Neural progenitor cell (in vitro differentiated cells): ENCODE measurements around the gene DNMT3A. TPM values are rescaled to one million over a fixed set of nuclear protein-coding genes. Genes with fewer than 3 reads are reported as not detected.

Experiments
- DNase-seq: peaks from one replicate; pipeline ENCODE4 v3.0.0-alpha.2; 2016; ENCODE audit warnings: low spot score
- H2AFZ ChIP-seq: fragments of 200-600 bp; sonication (generic); replicated peaks from 2 replicates; pipeline ENCODE4 v1.6.1; 2016; ENCODE audit warnings: antibody characterized with exemption
- H3F3A ChIP-seq: fragments of 200-600 bp; sonication (generic); 2 replicates; pipeline ENCODE4 v1.6.1; 2016; ENCODE audit warnings: antibody characterized with exemption, low read depth
- H3K27ac ChIP-seq: fragments of 200-600 bp; sonication (generic); 2 replicates; pipeline ENCODE4 v1.5.1; 2016; ENCODE audit warnings: mild to moderate bottlenecking
- H3K27me3 ChIP-seq: fragments of 200-600 bp; sonication (generic); 2 replicates; pipeline ENCODE4 v1.6.1; 2016; ENCODE audit warnings: mild to moderate bottlenecking, moderate library complexity
- H3K36me3 ChIP-seq: fragments of 200-600 bp; sonication (generic); 2 replicates; pipeline ENCODE4 v1.5.1; 2016
- H3K4me1 ChIP-seq: fragments of 200-600 bp; sonication (generic); 2 replicates; pipeline ENCODE4 v1.6.1; 2016; ENCODE audit warnings: mixed run types
- H3K4me2 ChIP-seq: fragments of 200-600 bp; sonication (generic); 2 replicates; pipeline ENCODE4 v1.6.1; 2016
- H3K4me3 ChIP-seq: fragments of 200-600 bp; sonication (generic); 2 replicates; pipeline ENCODE4 v1.5.1; 2016
- H3K79me2 ChIP-seq: fragments of 200-600 bp; sonication (generic); 2 replicates; pipeline ENCODE4 v1.6.1; 2016; ENCODE audit warnings: low read depth
- H3K9ac ChIP-seq: fragments of 200-600 bp; sonication (generic); 2 replicates; pipeline ENCODE4 v1.6.1; 2016
- H3K9me3 ChIP-seq: fragments of 200-600 bp; sonication (generic); 2 replicates; pipeline ENCODE4 v1.5.1; 2016; ENCODE audit warnings: low read depth
- H4K20me1 ChIP-seq: fragments of 200-600 bp; sonication (generic); 2 replicates; pipeline ENCODE4 v1.6.1; 2016; ENCODE audit warnings: low read depth
- H3K27ac Mint-ChIP-seq: 3 replicates; pipeline ENCODE4 v1.8.0; 2021; ENCODE audit warnings: mixed read lengths
- H3K27me3 Mint-ChIP-seq: 2 replicates; pipeline ENCODE4 v1.8.0; 2022; ENCODE audit warnings: low read depth, mild to moderate bottlenecking, inconsistent platforms, moderate library complexity, mixed read lengths; ENCODE audit not compliant: insufficient read depth
- H3K36me3 Mint-ChIP-seq: 3 replicates; pipeline ENCODE4 v1.8.0; 2021; ENCODE audit warnings: mixed read lengths
- H3K4me1 Mint-ChIP-seq: 3 replicates; pipeline ENCODE4 v1.8.0; 2021; ENCODE audit warnings: mixed read lengths
- H3K4me3 Mint-ChIP-seq: 3 replicates; pipeline ENCODE4 v1.8.0; 2021; ENCODE audit warnings: mild to moderate bottlenecking, moderate library complexity, mixed read lengths
- H3K9me3 Mint-ChIP-seq: 3 replicates; pipeline ENCODE4 v1.8.0; 2020; ENCODE audit warnings: mixed read lengths
- CTCF ChIP-seq: fragments of 200-600 bp; sonication (generic); IDR thresholded peaks from 2 replicates; pipeline ENCODE4 v1.5.1; 2017; ENCODE audit warnings: antibody characterized with exemption, mild to moderate bottlenecking
- EZH2 ChIP-seq: fragments of 200-600 bp; sonication (generic); IDR thresholded peaks from 2 replicates; pipeline ENCODE4 v1.6.1; 2017; ENCODE audit warnings: antibody characterized with exemption, mild to moderate bottlenecking, moderate library complexity
- EZH2phosphoT487 ChIP-seq: fragments of 200-600 bp; sonication (generic); IDR thresholded peaks from 2 replicates; pipeline ENCODE4 v1.6.1; 2017; ENCODE audit warnings: antibody characterized with exemption
- total RNA-seq: library from RNA; depleted of rRNA; stranded (reverse); fragments of >200 nt; gene quantifications from 2 replicates; pipeline ENCODE4 v1.2.3, GENCODE V29; 2015; ENCODE audit warnings: low replicate concordance

DNMT3A gene
- total RNA-seq, 1 donor from 2014 or later = 46.5 TPM

- H3K4me1 ChIP-seq = no peaks in the 10 kb centered on the region
- H4K20me1 ChIP-seq = no peaks in the 10 kb centered on the region
- no peak overlapping the region for H3K4me3 ChIP-seq
- no peaks in the 10 kb centered on the region for H3K79me2 ChIP-seq
- Mint-ChIP-seq H3K4me3 (no peak overlapping the region), H3K36me3 (peaks cover 8% of the 10 kb centered on the region), H3K4me1 (peaks cover 11% of the 10 kb centered on the region), H3K27me3 (peaks cover under 1% of the 10 kb centered on the region), H3K9me3 (no peaks in the 10 kb centered on the region), H3K27ac (peak overlapping the region; percentile 62)
- no peak overlapping the region for H2AFZ ChIP-seq
- no peak overlapping the region for H3K4me2 ChIP-seq
- H3K9ac ChIP-seq = no peak overlapping the region
- H3K27ac ChIP-seq = no peak overlapping the region
- H3K9me3 ChIP-seq = no peaks in the 10 kb centered on the region
- no peaks in the 10 kb centered on the region for H3K27me3 ChIP-seq
- no peaks in the 10 kb centered on the region for H3F3A ChIP-seq
- no peaks in the 10 kb centered on the region for H3K36me3 ChIP-seq
- DNase-seq = no peak
- TF ChIP-seq EZH2phosphoT487 (no peak), CTCF (no peak), EZH2 (no peak)
Observed at GRCh38 chr2:25286025-25286400, 55.7 kb downstream of the DNMT3A start.

GRCh38 chr2:25285265-25286024, 56.3 kb downstream of the DNMT3A start:
- Histone ChIP-seq H3K36me3 (no peaks in the 10 kb centered on the region), H3K27ac (no peak overlapping the region), H4K20me1 (no peaks in the 10 kb centered on the region), H3K79me2 (no peaks in the 10 kb centered on the region), H3K9ac (no peak overlapping the region), H3K9me3 (no peaks in the 10 kb centered on the region), H3K4me3 (no peak overlapping the region), H2AFZ (no peak overlapping the region), H3K4me1 (no peaks in the 10 kb centered on the region), H3K27me3 (no peaks in the 10 kb centered on the region), H3F3A (no peaks in the 10 kb centered on the region), H3K4me2 (no peak overlapping the region)
- Mint-ChIP-seq H3K9me3 (no peaks in the 10 kb centered on the region), H3K4me1 (peaks cover 13% of the 10 kb centered on the region), H3K36me3 (peaks cover 8% of the 10 kb centered on the region), H3K4me3 (no peak overlapping the region), H3K27me3 (peaks cover 2% of the 10 kb centered on the region), H3K27ac (peak overlapping the region; percentile 50)
- TF ChIP-seq EZH2 (no peak), EZH2phosphoT487 (no peak), CTCF (no peak)
- DNase-seq = no peak

- Histone ChIP-seq H2AFZ (no peak overlapping the region), H3K27me3 (no peaks in the 10 kb centered on the region), H3K4me2 (no peak overlapping the region), H3K79me2 (no peaks in the 10 kb centered on the region), H3K9me3 (no peaks in the 10 kb centered on the region), H3K4me1 (no peaks in the 10 kb centered on the region), H3F3A (no peaks in the 10 kb centered on the region), H3K36me3 (no peaks in the 10 kb centered on the region), H3K27ac (no peak overlapping the region), H4K20me1 (no peaks in the 10 kb centered on the region), H3K9ac (no peak overlapping the region), H3K4me3 (no peak overlapping the region)
- H3K36me3 Mint-ChIP-seq = peaks cover 8% of the 10 kb centered on the region
- peaks cover 18% of the 10 kb centered on the region for H3K4me1 Mint-ChIP-seq
- H3K4me3 Mint-ChIP-seq = no peak overlapping the region
- H3K27me3 Mint-ChIP-seq = peaks cover 2% of the 10 kb centered on the region
- DNase-seq = no peak
- H3K9me3 Mint-ChIP-seq = no peaks in the 10 kb centered on the region
- H3K27ac Mint-ChIP-seq = no peak overlapping the region
- TF ChIP-seq EZH2phosphoT487 = no peak
Observed at GRCh38 chr2:25284756-25285155, 57.0 kb downstream of the DNMT3A start.

- Mint-ChIP-seq H3K27ac (no peak overlapping the region), H3K4me3 (no peak overlapping the region), H3K9me3 (no peaks in the 10 kb centered on the region), H3K27me3 (peaks cover 2% of the 10 kb centered on the region), H3K4me1 (peaks cover 22% of the 10 kb centered on the region), H3K36me3 (peaks cover 8% of the 10 kb centered on the region)
- H4K20me1 ChIP-seq = no peaks in the 10 kb centered on the region
- H3K4me3 ChIP-seq = no peak overlapping the region
- no peaks in the 10 kb centered on the region for H3K36me3 ChIP-seq
- no peak for TF ChIP-seq EZH2
- TF ChIP-seq EZH2phosphoT487 = no peak
- no peak for TF ChIP-seq CTCF
- no peaks in the 10 kb centered on the region for H3K4me1 ChIP-seq
- H3K27ac ChIP-seq = no peak overlapping the region
- H3K9me3 ChIP-seq = no peaks in the 10 kb centered on the region
- no peaks in the 10 kb centered on the region for H3K27me3 ChIP-seq
- no peak overlapping the region for H2AFZ ChIP-seq
- no peaks in the 10 kb centered on the region for H3K79me2 ChIP-seq
- no peaks in the 10 kb centered on the region for H3F3A ChIP-seq
- no peak overlapping the region for H3K9ac ChIP-seq
- DNase-seq = no peak
- H3K4me2 ChIP-seq = no peak overlapping the region
Observed at GRCh38 chr2:25283921-25284320, 57.8 kb downstream of the DNMT3A start.
